Activated CD4-positive, alpha-beta T cell treated with anti-CD3 and anti-CD28 coated beads, Interleukin-10, Interleukin-2, amounts not matched to agents 100 ng/mL and 50 ng/mL, durations not matched to agents 16 hours and 8 hours (primary cell): ENCODE measurements around the gene NDUFA8.
"Not testable (repeated sequence)": the region's sequence is repeated elsewhere in the genome, so short reads cannot be mapped to it uniquely, and the experiment has no call there.

Source experiments
- DNase-seq: peaks from one replicate; pipeline ENCODE4 v3.0.0-alpha.2; 2020

The NDUFA8 gene

GRCh38 chr9:122120316-122121071, 39.1 kb downstream of the NDUFA8 start:
- DNase-seq, result no peak

- no peak for DNase-seq
These were observed 39.9 kb downstream of the NDUFA8 start for GRCh38 chr9:122119721-122120120.

- DNase-seq, result no peak
These were observed 40.4 kb downstream of the NDUFA8 start for GRCh38 chr9:122119166-122119521.

GRCh38 chr9:122118343-122119165, 41.0 kb downstream of the NDUFA8 start:
- DNase-seq, result no peak

- DNase-seq, result not testable (repeated sequence)
These were observed 42.3 kb downstream of the NDUFA8 start for GRCh38 chr9:122117241-122117640.

DNA sequence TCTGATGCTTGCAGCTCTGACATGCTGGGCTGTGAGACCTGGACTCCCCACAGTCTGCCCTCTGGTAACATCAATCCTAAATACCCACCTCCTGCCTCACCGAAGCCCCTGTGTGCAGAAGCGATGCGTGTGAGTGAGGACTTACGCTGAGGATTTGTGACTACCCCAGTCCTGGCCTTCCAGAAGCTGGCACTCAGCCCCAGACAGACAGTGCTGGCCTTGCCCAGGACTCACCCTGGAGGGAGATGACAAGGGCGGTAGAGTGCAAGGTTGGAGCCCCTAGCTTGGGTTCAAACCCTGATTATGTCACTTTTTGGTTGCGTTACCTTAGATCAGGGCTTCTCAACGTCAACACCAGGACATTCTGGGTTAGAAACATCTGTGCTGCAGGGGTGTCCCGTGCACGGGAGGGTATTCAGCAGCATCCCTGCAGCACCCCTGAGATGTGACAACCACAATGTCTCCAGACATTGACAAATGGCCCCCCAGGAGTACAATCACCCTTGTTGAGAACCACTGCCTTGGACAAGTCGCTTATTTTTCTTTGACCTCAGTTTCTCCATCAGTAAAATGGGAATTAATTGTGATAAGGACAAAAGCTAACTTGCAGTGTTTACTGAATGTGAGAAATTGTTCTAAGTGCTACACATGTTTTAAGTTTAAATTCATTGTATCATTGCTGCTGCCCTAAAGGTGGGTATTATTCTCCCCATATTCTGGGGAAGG, 43.0 kb downstream of the NDUFA8 start:
- no peak for DNase-seq

DNA sequence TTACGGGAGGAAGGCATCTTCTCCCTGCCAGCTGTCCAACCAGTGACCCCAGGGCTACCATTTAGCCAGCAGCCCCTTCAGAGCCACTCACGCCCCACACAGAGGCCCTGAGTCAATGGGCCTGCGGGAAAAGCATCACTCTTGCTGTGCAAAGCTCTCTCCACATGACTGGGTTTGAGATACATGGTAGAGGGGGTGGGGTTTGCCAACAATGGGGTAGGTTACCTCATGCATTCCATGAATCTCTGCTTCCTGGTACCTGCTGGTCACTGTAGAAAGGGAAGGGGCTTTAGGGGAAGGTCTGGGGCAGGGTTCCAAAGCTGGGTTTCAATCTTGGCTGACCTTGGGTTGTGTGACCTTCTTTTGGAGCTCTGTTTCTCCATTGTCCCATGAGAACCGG, 43.5 kb downstream of the NDUFA8 start:
- DNase-seq, result no peak

GRCh38 chr9:122115176-122116035, 44.2 kb downstream of the NDUFA8 start:
- DNase-seq, result no peak

DNA sequence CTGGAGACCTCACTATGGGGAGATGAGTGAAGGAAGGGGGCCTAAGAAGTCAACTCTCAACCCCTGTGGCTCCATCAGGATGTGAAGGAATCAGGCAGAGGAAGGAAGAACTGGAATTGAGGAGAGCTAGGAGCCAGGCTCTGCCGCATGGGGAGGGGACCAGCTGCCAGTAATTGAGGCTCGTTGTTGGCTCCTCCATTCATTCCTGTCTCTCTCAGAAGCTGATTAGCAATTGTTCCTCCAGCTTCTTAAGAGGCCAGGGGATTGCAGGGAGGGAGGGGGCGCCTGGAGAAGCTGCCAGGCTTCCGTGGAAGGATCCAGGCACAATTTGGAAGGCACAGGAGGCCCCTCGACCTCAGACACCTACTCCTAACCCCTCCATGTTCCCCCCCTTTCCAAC, 46.0 kb downstream of the NDUFA8 start:
- DNase-seq, result no peak

DNA sequence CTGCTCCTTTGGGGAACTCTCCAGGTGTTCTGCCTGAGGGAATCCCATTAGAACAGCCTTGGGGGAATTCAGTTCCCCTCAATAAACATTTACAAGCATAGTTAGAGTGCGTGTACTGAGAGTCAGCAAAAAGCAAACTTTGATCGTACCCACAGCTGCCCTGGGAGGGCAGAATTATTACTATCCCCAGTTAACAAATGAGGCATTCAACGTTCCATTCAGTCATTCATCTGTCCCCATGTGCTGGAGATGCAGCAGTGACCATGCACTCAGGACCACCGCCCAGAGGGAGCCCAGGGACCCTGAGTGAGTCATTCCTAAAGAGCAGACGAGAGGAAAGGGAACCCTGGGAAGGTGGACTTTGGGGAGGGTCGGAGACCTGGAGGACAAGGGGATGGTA, 47.3 kb downstream of the NDUFA8 start:
- DNase-seq, result no peak

- DNase-seq, result no peak
These were observed 48.0 kb downstream of the NDUFA8 start for GRCh38 chr9:122111413-122112085.

GRCh38 chr9:122110100-122110833, 49.3 kb downstream of the NDUFA8 start:
- no peak for DNase-seq

GRCh38 chr9:122109035-122109813, 50.4 kb downstream of the NDUFA8 start:
- DNase-seq, result no peak

- DNase-seq, result no peak
These were observed 52.2 kb downstream of the NDUFA8 start for GRCh38 chr9:122107291-122107805.

DNA sequence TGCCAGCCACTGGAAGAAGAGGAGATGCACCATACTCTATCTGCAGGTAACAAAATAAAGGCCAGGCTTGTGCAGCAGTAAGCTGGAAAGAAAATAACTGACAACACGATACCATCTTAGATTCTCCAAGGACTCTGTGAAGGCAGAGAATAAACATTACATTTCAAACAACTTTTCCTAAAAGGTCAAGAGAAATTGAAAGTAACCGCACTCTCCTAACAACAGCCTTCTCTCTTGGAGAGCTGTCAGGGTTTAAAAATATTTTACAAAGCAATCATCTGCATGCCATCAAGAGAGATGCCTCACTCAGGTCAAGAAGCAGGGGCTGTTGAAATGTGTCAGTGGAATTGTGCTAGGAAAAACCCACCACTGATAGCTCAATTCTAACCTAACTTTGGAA, 53.0 kb downstream of the NDUFA8 start:
- no peak for DNase-seq

GRCh38 chr9:122103985-122104384, 55.6 kb downstream of the NDUFA8 start:
- DNase-seq, result no peak

DNA sequence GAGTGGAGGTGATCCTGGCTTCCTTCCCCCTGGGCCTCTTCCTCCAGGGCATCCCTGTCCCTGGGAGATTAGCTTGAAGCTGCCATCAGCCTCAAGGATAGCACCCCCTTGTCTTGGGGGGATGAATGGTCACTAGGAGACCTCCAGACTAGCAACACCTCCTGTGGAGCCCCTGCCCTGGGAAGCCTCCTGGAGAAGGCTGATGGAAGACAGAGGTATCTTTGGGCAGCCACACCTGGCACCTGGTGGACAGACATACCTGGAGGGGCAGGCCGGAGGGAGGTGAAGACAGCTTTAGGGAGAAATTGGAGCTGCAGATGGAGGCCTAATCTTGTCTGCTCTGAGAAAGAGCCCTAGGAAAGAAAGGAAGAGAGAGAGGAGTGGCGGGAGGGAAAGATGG, 57.4 kb downstream of the NDUFA8 start:
- DNase-seq, result no peak

DNA sequence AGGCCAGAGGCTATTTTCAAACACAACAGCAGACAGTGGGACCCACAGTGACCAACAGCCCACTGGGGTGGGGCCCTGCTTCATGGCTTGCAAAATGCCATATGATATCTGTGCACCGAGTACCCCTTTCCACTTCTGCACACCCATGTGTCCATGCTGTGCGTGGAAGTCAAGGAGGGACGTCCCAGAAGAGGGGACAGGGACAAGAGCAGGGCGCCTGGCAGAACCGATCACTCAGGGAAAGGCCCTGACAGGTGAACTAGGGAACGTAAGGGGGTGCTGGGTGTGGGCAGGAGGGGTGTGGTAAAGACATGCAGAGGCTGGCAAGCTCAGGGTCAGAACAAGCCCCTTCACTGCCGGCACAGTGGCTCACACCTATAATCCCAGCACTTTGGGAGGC, 58.8 kb downstream of the NDUFA8 start:
- DNase-seq, result no peak

GRCh38 chr9:122099271-122099869, 60.2 kb downstream of the NDUFA8 start:
- peak; percentile 81 for DNase-seq
